Erythroblast (primary cell): ENCODE results near the gene MYLK.

Experiments
- GATA1 ChIP-seq: IDR thresholded peaks from 2 replicates; pipeline ENCODE4 v1.6.1; 2011; ENCODE audit warnings: low read depth, mild to moderate bottlenecking, control low read depth, low read length, moderate library complexity
- POLR2A ChIP-seq: IDR thresholded peaks from 2 replicates; pipeline ENCODE4 v1.6.1; 2011; ENCODE audit warnings: mild to moderate bottlenecking, low read length

DNA sequence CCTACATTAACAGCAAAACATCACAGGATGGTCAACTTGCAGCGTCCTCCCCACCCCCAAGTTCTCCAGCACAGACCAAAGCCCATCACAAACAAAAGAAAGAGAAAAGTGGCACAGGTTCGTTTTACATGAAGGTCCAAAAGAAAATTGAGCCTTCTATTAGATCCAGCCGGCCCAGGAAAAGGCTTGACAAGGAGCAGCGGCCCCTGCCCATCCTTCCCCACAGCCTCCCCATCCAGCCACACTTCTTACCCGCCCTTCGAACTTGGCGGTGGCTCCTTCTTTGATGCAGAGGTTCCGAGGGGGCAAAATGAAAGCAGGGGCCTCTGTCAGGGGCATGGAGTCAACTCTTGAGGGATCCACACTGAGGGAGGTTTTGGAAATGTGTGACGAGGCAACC is 90.7 kb downstream of the MYLK start:
- TF ChIP-seq POLR2A, result no peak
- no peak for TF ChIP-seq GATA1
